Measurements from ENCODE around the gene MYO16.

Gene MYO16

GRCh38 chr13:108669381-108669780, 40.0 kb downstream of the MYO16 start:
- Histone ChIP-seq H3K4me2 (ENCODE audit: low read depth, low read length, poor library complexity, severe bottlenecking) (no peak overlapping the region), H4K20me1 (ENCODE audit: low read depth, low read length) (no peaks in the 10 kb centered on the region), H3K36me3 (ENCODE audit: low read length) (no peaks in the 10 kb centered on the region), H3K27me3 (ENCODE audit: low read length) (no peaks in the 10 kb centered on the region), H2AFZ (ENCODE audit: low read depth, low read length, severe bottlenecking) (no peak overlapping the region), H3K9me3 (ENCODE audit: insufficient read depth, low read length) (no peaks in the 10 kb centered on the region), H3K27ac (ENCODE audit: low read depth, low read length) (no peak overlapping the region), H3K9me2 (replicated peaks; ENCODE audit: insufficient read depth, low read length) (no peaks in the 10 kb centered on the region), H3K4me3 (ENCODE audit: insufficient read depth, low read length, poor library complexity, severe bottlenecking) (no peak overlapping the region), H3K9ac (ENCODE audit: low read length) (no peak overlapping the region), H3K79me2 (ENCODE audit: insufficient read depth, low read length) (no peaks in the 10 kb centered on the region), H3F3A (ENCODE audit: insufficient read depth) (no peaks in the 10 kb centered on the region)
- no peak for TF ChIP-seq EZH2phosphoT487 (conservative IDR thresholded peaks at IDR 0.05; ENCODE audit: low read length)
- TF ChIP-seq CTCF (IDR thresholded peaks at IDR 0.05; ENCODE audit: insufficient read depth, low read length, poor library complexity, severe bottlenecking): no peak

DNA sequence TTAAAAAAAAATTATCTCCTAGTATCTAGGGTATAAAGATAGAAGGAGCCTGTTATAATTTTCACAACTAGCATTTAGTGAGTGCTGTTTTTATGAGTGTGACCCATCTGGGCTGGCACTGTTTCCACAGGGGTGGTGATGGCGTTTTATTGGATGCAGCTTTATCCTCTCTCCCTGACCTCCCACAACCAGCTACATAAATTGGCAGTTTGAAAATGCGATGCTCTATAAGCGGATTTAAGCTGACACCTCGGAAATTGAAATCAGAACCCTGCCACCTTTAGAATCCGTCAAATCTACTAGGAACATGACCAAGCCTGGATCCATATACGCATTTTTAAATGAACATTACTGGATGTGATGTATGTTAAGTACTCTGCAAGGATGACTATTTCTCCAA, 44.9 kb downstream of the MYO16 start:
- H3F3A ChIP-seq (ENCODE audit: insufficient read depth): no peaks in the 10 kb centered on the region
- H3K79me2 ChIP-seq (ENCODE audit: insufficient read depth, low read length): no peaks in the 10 kb centered on the region
- H3K4me2 ChIP-seq (ENCODE audit: low read depth, low read length, poor library complexity, severe bottlenecking): no peak overlapping the region
- no peak overlapping the region for H2AFZ ChIP-seq (ENCODE audit: low read depth, low read length, severe bottlenecking)
- no peaks in the 10 kb centered on the region for H3K9me2 ChIP-seq (replicated peaks; ENCODE audit: insufficient read depth, low read length)
- no peak overlapping the region for H3K9ac ChIP-seq (ENCODE audit: low read length)
- no peaks in the 10 kb centered on the region for H3K27me3 ChIP-seq (ENCODE audit: low read length)
- TF ChIP-seq EZH2phosphoT487 (conservative IDR thresholded peaks at IDR 0.05; ENCODE audit: low read length) (no peak), CTCF (IDR thresholded peaks at IDR 0.05; ENCODE audit: insufficient read depth, low read length, poor library complexity, severe bottlenecking) (no peak)
- H3K27ac ChIP-seq (ENCODE audit: low read depth, low read length): no peak overlapping the region
- no peaks in the 10 kb centered on the region for H3K9me3 ChIP-seq (ENCODE audit: insufficient read depth, low read length)
- no peaks in the 10 kb centered on the region for H4K20me1 ChIP-seq (ENCODE audit: low read depth, low read length)
- no peak overlapping the region for H3K4me3 ChIP-seq (ENCODE audit: insufficient read depth, low read length, poor library complexity, severe bottlenecking)
- no peaks in the 10 kb centered on the region for H3K36me3 ChIP-seq (ENCODE audit: low read length)

DNA sequence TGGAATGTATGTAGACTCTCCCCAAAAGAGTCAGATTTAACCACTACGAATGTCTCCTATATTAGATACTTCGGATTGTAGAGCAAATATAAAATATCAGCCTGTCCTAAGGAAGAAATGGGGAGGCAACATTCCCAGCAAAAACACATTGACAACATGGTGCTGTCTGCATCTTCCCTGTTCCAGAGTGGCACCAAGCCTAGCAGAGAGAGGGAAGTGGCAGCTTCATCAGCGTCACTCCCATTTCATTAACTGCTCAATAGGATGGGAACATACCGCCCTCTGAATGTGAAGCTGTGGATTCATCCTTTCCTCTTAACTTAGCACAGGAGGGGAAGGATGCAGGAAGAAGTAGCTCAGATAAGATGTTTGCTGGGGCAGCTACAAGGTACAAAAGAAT, 45.4 kb downstream of the MYO16 start:
- no peaks in the 10 kb centered on the region for H3K79me2 ChIP-seq (ENCODE audit: insufficient read depth, low read length)
- no peaks in the 10 kb centered on the region for H3K9me2 ChIP-seq (replicated peaks; ENCODE audit: insufficient read depth, low read length)
- TF ChIP-seq CTCF (IDR thresholded peaks at IDR 0.05; ENCODE audit: insufficient read depth, low read length, poor library complexity, severe bottlenecking): no peak
- no peak for TF ChIP-seq EZH2phosphoT487 (conservative IDR thresholded peaks at IDR 0.05; ENCODE audit: low read length)
- no peak overlapping the region for H3K4me2 ChIP-seq (ENCODE audit: low read depth, low read length, poor library complexity, severe bottlenecking)
- no peaks in the 10 kb centered on the region for H3K9me3 ChIP-seq (ENCODE audit: insufficient read depth, low read length)
- H3K27ac ChIP-seq (ENCODE audit: low read depth, low read length): no peak overlapping the region
- H4K20me1 ChIP-seq (ENCODE audit: low read depth, low read length): no peaks in the 10 kb centered on the region
- no peak overlapping the region for H3K4me3 ChIP-seq (ENCODE audit: insufficient read depth, low read length, poor library complexity, severe bottlenecking)
- no peaks in the 10 kb centered on the region for H3K36me3 ChIP-seq (ENCODE audit: low read length)
- H3K9ac ChIP-seq (ENCODE audit: low read length): no peak overlapping the region
- no peaks in the 10 kb centered on the region for H3K27me3 ChIP-seq (ENCODE audit: low read length)
- H3F3A ChIP-seq (ENCODE audit: insufficient read depth): no peaks in the 10 kb centered on the region
- H2AFZ ChIP-seq (ENCODE audit: low read depth, low read length, severe bottlenecking): no peak overlapping the region

GRCh38 chr13:108676620-108677019, 47.2 kb downstream of the MYO16 start:
- H2AFZ ChIP-seq (ENCODE audit: low read depth, low read length, severe bottlenecking): no peak overlapping the region
- TF ChIP-seq CTCF (IDR thresholded peaks at IDR 0.05; ENCODE audit: insufficient read depth, low read length, poor library complexity, severe bottlenecking) (no peak), EZH2phosphoT487 (conservative IDR thresholded peaks at IDR 0.05; ENCODE audit: low read length) (no peak)
- H3F3A ChIP-seq (ENCODE audit: insufficient read depth): no peaks in the 10 kb centered on the region
- H3K4me3 ChIP-seq (ENCODE audit: insufficient read depth, low read length, poor library complexity, severe bottlenecking): no peak overlapping the region
- H3K4me2 ChIP-seq (ENCODE audit: low read depth, low read length, poor library complexity, severe bottlenecking): no peak overlapping the region
- H3K36me3 ChIP-seq (ENCODE audit: low read length): no peaks in the 10 kb centered on the region
- H3K79me2 ChIP-seq (ENCODE audit: insufficient read depth, low read length): no peaks in the 10 kb centered on the region
- H3K9me2 ChIP-seq (replicated peaks; ENCODE audit: insufficient read depth, low read length): no peaks in the 10 kb centered on the region
- no peaks in the 10 kb centered on the region for H4K20me1 ChIP-seq (ENCODE audit: low read depth, low read length)
- no peak overlapping the region for H3K9ac ChIP-seq (ENCODE audit: low read length)
- H3K9me3 ChIP-seq (ENCODE audit: insufficient read depth, low read length): no peaks in the 10 kb centered on the region
- H3K27ac ChIP-seq (ENCODE audit: low read depth, low read length): no peak overlapping the region
- no peaks in the 10 kb centered on the region for H3K27me3 ChIP-seq (ENCODE audit: low read length)
